ENCODE data around the gene THAP11. TPM values are rescaled to one million over a fixed set of nuclear protein-coding genes. Genes with fewer than 3 reads are reported as not detected.
A peak's percentile ranks its signal among the peaks of the same experiment; 100 is the strongest.

THAP11 gene
- total RNA-seq, 4 donors from 2014 or later, result 61.3 to 102 (median 75.9) TPM

GRCh38 chr16:67868290-67868689 lies 26.2 kb downstream of the THAP11 start:
- intact Hi-C loops (cut with DNase I; ENCODE audit: low total_unique reads), result no loop called here
- 92 to 98% methylated on average over 6 of the region's 6 CpGs for WGBS, 2 donors
- H3K4me3 ChIP-seq (ENCODE audit: low read depth, poor library complexity, severe bottlenecking), result no peak overlapping the region
- DNase-seq (ENCODE audit: low spot score in 2 of 2), result no peak
- TF ChIP-seq POLR2A (IDR thresholded peaks at IDR 0.05) (no peak), CTCF (IDR thresholded peaks at IDR 0.05) (no peak)

- TF ChIP-seq POLR2A (IDR thresholded peaks at IDR 0.05) (no peak), CTCF (IDR thresholded peaks at IDR 0.05) (no peak)
- 83 to 89% methylated on average over 7 of the region's 7 CpGs for WGBS, 2 donors
Measured at GRCh38 chr16:67869653-67870052, 27.5 kb downstream of the THAP11 start.

GRCh38 chr16:67871256-67871655 lies 29.1 kb downstream of the THAP11 start:
- 61 to 63% methylated on average over 3 of the region's 3 CpGs for WGBS, 2 donors
- DNase-seq (ENCODE audit: low spot score in 2 of 2), result no peak
- TF ChIP-seq POLR2A (IDR thresholded peaks at IDR 0.05), result no peak
- no peak for TF ChIP-seq CTCF (IDR thresholded peaks at IDR 0.05)
- H3K4me3 ChIP-seq (ENCODE audit: low read depth, poor library complexity, severe bottlenecking), result no peak overlapping the region
- intact Hi-C loops (cut with DNase I; ENCODE audit: low total_unique reads), result no loop called here

More at GRCh38 chr16:67869653-67870052, 27.5 kb downstream of the THAP11 start:
- no peak overlapping the region for H3K4me3 ChIP-seq (ENCODE audit: low read depth, poor library complexity, severe bottlenecking)
- intact Hi-C loops (cut with DNase I; ENCODE audit: low total_unique reads), result no loop called here
- no peak for DNase-seq (ENCODE audit: low spot score in 2 of 2)

DNA sequence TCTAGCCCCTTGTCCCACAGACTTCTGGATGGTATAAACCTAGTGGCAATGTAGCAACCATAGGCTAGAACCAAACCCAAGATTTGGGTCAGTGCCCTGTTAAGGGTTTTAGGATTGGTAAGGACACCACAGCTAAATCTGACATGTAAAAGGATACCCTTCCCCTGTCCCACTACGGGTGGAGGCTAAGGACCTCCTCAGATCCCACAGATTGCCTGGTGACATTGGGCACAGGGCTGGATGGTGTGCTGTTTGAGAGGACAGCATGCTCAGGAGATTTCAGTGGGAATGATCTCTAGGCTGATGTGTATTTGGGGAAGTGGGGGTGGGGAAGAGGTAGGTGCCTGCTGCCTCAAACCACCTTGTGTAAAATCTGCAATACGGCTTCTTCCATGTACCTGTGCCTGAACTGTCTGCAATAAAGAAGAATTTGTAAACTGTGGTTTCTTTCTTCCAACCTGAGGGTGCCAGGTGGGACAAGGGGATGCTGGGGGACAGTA lies 30.1 kb downstream of the THAP11 start:
- peak overlapping the region; percentile 93 for H3K4me3 ChIP-seq (ENCODE audit: low read depth, poor library complexity, severe bottlenecking)
- TF ChIP-seq CTCF (IDR thresholded peaks at IDR 0.05) (no peak), POLR2A (IDR thresholded peaks at IDR 0.05) (no peak)
- WGBS, 2 donors, result 71 to 78% methylated on average over 2 of the region's 2 CpGs
- DNase-seq (ENCODE audit: low spot score in 2 of 2), result no peak
- intact Hi-C loops (cut with DNase I; ENCODE audit: low total_unique reads), result no loop called here

- no peak for TF ChIP-seq CTCF (IDR thresholded peaks at IDR 0.05)
- no peak for TF ChIP-seq POLR2A (IDR thresholded peaks at IDR 0.05)
- intact Hi-C loops (cut with DNase I; ENCODE audit: low total_unique reads), result no loop called here
- 1 to 4% methylated on average over 28 to 38 of the region's 72 CpGs for WGBS, 2 donors
- peak; percentile 67 to 95 for DNase-seq (ENCODE audit: low spot score in 2 of 2)
- H3K4me3 ChIP-seq (ENCODE audit: low read depth, poor library complexity, severe bottlenecking), result peak within 1 kb of the TSS; percentile 93
Measured at GRCh38 chr16:67872631-67873434, 30.7 kb downstream of the THAP11 start, which contains the start of gene EDC4. Gene EDC4, plus strand, starts transcription at chr16:67873052. Its CDS starts 210 bp downstream, at chr16:67873262.
